ENCODE results near the gene CEND1.
"Not testable (repeated sequence)": the region's sequence is repeated elsewhere in the genome, so short reads cannot be mapped to it uniquely, and the experiment has no call there.

Gene CEND1

GRCh38 chr11:763073-763463 lies 26.8 kb downstream of the CEND1 start:
- no peak for DNase-seq

- DNase-seq, result no peak
These were observed 27.3 kb downstream of the CEND1 start for GRCh38 chr11:762421-763072.

- no peak for DNase-seq
These were observed 28.3 kb downstream of the CEND1 start for GRCh38 chr11:761526-762108.

GRCh38 chr11:760236-760635 lies 29.7 kb downstream of the CEND1 start:
- DNase-seq, result no peak

GRCh38 chr11:749731-750130 lies 40.2 kb downstream of the CEND1 start:
- no peak for DNase-seq

GRCh38 chr11:748007-748359 lies 41.9 kb downstream of the CEND1 start:
- DNase-seq, result no peak

- DNase-seq, result peak; percentile 92
These were observed 42.5 kb downstream of the CEND1 start, which contains the start of gene TALDO1 for GRCh38 chr11:747158-748006. TSS of gene TALDO1 (plus strand) at chr11:747464. CDS start at chr11:747482, 18 bp downstream.

GRCh38 chr11:746289-747157 lies 43.4 kb downstream of the CEND1 start:
- DNase-seq, result no peak

GRCh38 chr11:745428-745827 lies 44.5 kb downstream of the CEND1 start:
- DNase-seq, result no peak

- no peak for DNase-seq
These were observed 47.2 kb downstream of the CEND1 start for GRCh38 chr11:742571-743201.

- DNase-seq, result no peak
These were observed 47.7 kb downstream of the CEND1 start for GRCh38 chr11:742156-742546.

- not testable (repeated sequence) for DNase-seq
These were observed 52.0 kb downstream of the CEND1 start for GRCh38 chr11:737899-738298.

- no peak for DNase-seq
These were observed 52.5 kb downstream of the CEND1 start for GRCh38 chr11:737366-737765.

Measured in left hindlimb (tissue), 1 donor.